OCI-LY7 (cell line): ENCODE results near the gene PLAAT1. TPM values are rescaled to one million over a fixed set of nuclear protein-coding genes. Genes with fewer than 3 reads are reported as not detected.

Source experiments
- BruUV-seq: library from RNA; stranded (reverse); fragments of 400-500 nt; replicated peaks from 2 replicates; lab custom pipeline; 2021; lab: Mats Ljungman, UMichigan
- CTCF ChIA-PET: fragments of 300-600 bp; sonication (Branson Sonifier 250); formaldehyde crosslinking; loops from one replicate; lab custom pipeline; 2022; ENCODE audit warnings: antibody characterized with exemption; ENCODE audit not compliant: unreplicated experiment; lab: Charles Lee
- POLR2A ChIA-PET: fragments of 300-600 bp; sonication (Branson Sonifier 250); formaldehyde crosslinking; loops from one replicate; lab custom pipeline; 2022; ENCODE audit warnings: antibody characterized with exemption; lab: Charles Lee
- DNase-seq: peaks from one replicate; pipeline ENCODE4 v3.0.0-alpha.2; 2015; ENCODE audit warnings: low spot score
- H2AFZ ChIP-seq: fragments of 200-600 bp; sonication (generic), shearing (Covaris generic); 2 replicates; pipeline ENCODE4 v1.6.1; 2014; ENCODE audit warnings: mild to moderate bottlenecking, antibody characterized with exemption, low read length, moderate library complexity
- H3K27ac ChIP-seq: fragments of 200-600 bp; sonication (generic); 2 replicates; pipeline ENCODE4 v1.5.1; 2014; ENCODE audit warnings: mixed run types, low read depth, mild to moderate bottlenecking, moderate library complexity, low read length, inconsistent platforms; ENCODE audit not compliant: poor library complexity, severe bottlenecking
- H3K36me3 ChIP-seq: fragments of 200-600 bp; sonication (generic); 2 replicates; pipeline ENCODE4 v1.6.1; 2014; ENCODE audit warnings: mild to moderate bottlenecking, antibody characterized with exemption, low read length, moderate library complexity, mixed read lengths; ENCODE audit not compliant: insufficient read depth
- H3K4me1 ChIP-seq: fragments of 200-600 bp; sonication (generic); 2 replicates; pipeline ENCODE4 v1.5.1; 2014; ENCODE audit warnings: mild to moderate bottlenecking, low read length; ENCODE audit not compliant: insufficient read depth, poor library complexity, severe bottlenecking
- H3K4me2 ChIP-seq: fragments of 200-600 bp; sonication (generic); 2 replicates; pipeline ENCODE4 v1.6.1; 2014; ENCODE audit warnings: mild to moderate bottlenecking, low read length
- H3K4me3 ChIP-seq: fragments of 200-600 bp; sonication (generic); 2 replicates; pipeline ENCODE4 v1.5.1; 2014; ENCODE audit warnings: mild to moderate bottlenecking, low read depth, low read length; ENCODE audit not compliant: poor library complexity, severe bottlenecking
- H3K79me2 ChIP-seq: fragments of 200-600 bp; sonication (generic); 2 replicates; pipeline ENCODE4 v1.6.1; 2016; ENCODE audit warnings: low read depth, mild to moderate bottlenecking, low read length, moderate library complexity, mixed read lengths; ENCODE audit not compliant: insufficient read depth
- H3K9me2 ChIP-seq: fragments of 200-600 bp; sonication (generic); 2 replicates; pipeline ENCODE4 v1.6.1; 2016; ENCODE audit warnings: mild to moderate bottlenecking, low read length, mixed read lengths; ENCODE audit not compliant: insufficient read depth
- H3K9me3 ChIP-seq: fragments of 200-600 bp; sonication (generic); 2 replicates; pipeline ENCODE4 v1.6.1; 2014; ENCODE audit warnings: mild to moderate bottlenecking, mixed run types, low read length, mixed read lengths
- H4K20me1 ChIP-seq: fragments of 200-600 bp; sonication (generic); 2 replicates; pipeline ENCODE4 v1.6.1; 2014; ENCODE audit warnings: mild to moderate bottlenecking, antibody characterized with exemption, low read length, moderate library complexity, mixed read lengths; ENCODE audit not compliant: insufficient read depth
- EZH2phosphoT487 ChIP-seq: fragments of 200-600 bp; sonication (generic); IDR thresholded peaks from 2 replicates; pipeline ENCODE4 v1.6.1; 2018; ENCODE audit warnings: low read depth, borderline replicate concordance, mild to moderate bottlenecking, mixed run types, antibody characterized with exemption, low read length, moderate library complexity, mixed read lengths
- intact Hi-C: fragments of 100-400 bp; cut with micrococcal nuclease; formaldehyde crosslinking; loops from one replicate; pipeline ENCODE4 v1.10.0; 2022; ENCODE audit not compliant: unreplicated experiment
- total RNA-seq, 2 experiments: library from RNA; depleted of rRNA in 1 of 2; stranded (reverse); fragments of >200 nt in 1 of 2; shearing (Covaris generic) in 1 of 2; gene quantifications; 2 replicates each; pipeline ENCODE4 v1.2.3, GENCODE V29; 2014 to 2022
- TF ChIP-seq, protein P1 (sequence below): fragments of 200-600 bp; sonication (generic); conservative IDR thresholded peaks from 2 replicates; pipeline ENCODE4 v1.5.1; 2014; ENCODE audit warnings: mild to moderate bottlenecking, antibody characterized with exemption, low read length, moderate library complexity, mixed read lengths

The PLAAT1 gene
- total RNA-seq, 2 experiments from 2014 or later, result not detected

DNA sequence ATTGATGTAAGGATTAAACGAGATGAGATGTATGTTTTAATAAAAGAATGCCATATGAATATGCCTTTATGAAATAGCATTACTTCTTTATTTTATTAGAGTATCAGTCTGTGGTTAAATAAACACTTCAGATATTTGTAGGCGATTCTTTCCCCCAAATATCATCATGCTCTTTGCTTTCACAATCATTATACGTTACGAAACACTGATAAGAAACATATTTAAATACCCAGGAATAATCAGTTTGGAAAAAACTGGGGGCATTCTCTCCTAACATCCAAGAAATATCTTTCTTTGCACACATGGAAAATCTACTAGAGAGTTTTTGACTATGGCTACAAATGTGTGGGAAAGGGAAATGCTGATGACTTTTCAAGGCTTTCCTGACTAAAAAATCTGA lies 4.4 kb upstream of the PLAAT1 start:
- no peak overlapping the region for H2AFZ ChIP-seq
- no peaks in the 10 kb centered on the region for H4K20me1 ChIP-seq
- CTCF ChIA-PET, result no interaction called here
- no peak overlapping the region for H3K4me2 ChIP-seq
- H3K4me1 ChIP-seq, result no peaks in the 10 kb centered on the region
- H3K9me3 ChIP-seq, result no peaks in the 10 kb centered on the region
- no TSS peak for BruUV-seq
- H3K27ac ChIP-seq, result no peak overlapping the region
- no peaks in the 10 kb centered on the region for H3K36me3 ChIP-seq
- H3K4me3 ChIP-seq, result no peak overlapping the region
- H3K79me2 ChIP-seq, result no peaks in the 10 kb centered on the region
- no peak for TF ChIP-seq EZH2phosphoT487
- TF ChIP-seq, protein P1, sequence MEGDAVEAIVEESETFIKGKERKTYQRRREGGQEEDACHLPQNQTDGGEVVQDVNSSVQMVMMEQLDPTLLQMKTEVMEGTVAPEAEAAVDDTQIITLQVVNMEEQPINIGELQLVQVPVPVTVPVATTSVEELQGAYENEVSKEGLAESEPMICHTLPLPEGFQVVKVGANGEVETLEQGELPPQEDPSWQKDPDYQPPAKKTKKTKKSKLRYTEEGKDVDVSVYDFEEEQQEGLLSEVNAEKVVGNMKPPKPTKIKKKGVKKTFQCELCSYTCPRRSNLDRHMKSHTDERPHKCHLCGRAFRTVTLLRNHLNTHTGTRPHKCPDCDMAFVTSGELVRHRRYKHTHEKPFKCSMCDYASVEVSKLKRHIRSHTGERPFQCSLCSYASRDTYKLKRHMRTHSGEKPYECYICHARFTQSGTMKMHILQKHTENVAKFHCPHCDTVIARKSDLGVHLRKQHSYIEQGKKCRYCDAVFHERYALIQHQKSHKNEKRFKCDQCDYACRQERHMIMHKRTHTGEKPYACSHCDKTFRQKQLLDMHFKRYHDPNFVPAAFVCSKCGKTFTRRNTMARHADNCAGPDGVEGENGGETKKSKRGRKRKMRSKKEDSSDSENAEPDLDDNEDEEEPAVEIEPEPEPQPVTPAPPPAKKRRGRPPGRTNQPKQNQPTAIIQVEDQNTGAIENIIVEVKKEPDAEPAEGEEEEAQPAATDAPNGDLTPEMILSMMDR, result no peak
- DNase-seq, result no peak
- intact Hi-C loops, result no loop called here
- POLR2A ChIA-PET, result no interaction called here
- H3K9me2 ChIP-seq, result no peaks in the 10 kb centered on the region

DNA sequence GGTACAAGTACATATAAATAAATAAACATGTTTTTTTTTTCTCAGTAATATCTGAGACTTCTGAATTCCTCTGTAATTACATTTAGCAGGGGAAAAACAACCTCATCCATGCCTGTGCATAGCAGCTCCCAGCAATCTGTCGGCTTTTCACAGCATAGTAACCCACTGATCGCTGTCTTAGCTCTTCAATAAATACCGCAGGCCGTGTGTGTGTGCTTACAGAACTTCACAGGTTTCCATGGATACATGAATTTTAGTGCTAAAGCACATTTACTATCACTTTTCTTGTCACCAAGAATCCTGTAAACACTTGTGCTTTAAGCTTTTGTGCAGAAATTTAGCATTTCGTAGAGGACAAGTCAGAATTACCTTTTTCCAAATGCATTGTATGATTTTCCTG lies 4.0 kb upstream of the PLAAT1 start:
- no peak overlapping the region for H2AFZ ChIP-seq
- POLR2A ChIA-PET, result no interaction called here
- no peak for TF ChIP-seq EZH2phosphoT487
- TF ChIP-seq, protein P1, result no peak
- H3K4me3 ChIP-seq, result no peak overlapping the region
- H3K79me2 ChIP-seq, result no peaks in the 10 kb centered on the region
- H3K36me3 ChIP-seq, result no peaks in the 10 kb centered on the region
- CTCF ChIA-PET, result no interaction called here
- H3K4me1 ChIP-seq, result no peaks in the 10 kb centered on the region
- no peaks in the 10 kb centered on the region for H3K9me3 ChIP-seq
- H3K27ac ChIP-seq, result no peak overlapping the region
- no peaks in the 10 kb centered on the region for H4K20me1 ChIP-seq
- intact Hi-C loops, result no loop called here
- no peaks in the 10 kb centered on the region for H3K9me2 ChIP-seq
- no peak overlapping the region for H3K4me2 ChIP-seq
- no peak for DNase-seq
- BruUV-seq, result no TSS peak

DNA sequence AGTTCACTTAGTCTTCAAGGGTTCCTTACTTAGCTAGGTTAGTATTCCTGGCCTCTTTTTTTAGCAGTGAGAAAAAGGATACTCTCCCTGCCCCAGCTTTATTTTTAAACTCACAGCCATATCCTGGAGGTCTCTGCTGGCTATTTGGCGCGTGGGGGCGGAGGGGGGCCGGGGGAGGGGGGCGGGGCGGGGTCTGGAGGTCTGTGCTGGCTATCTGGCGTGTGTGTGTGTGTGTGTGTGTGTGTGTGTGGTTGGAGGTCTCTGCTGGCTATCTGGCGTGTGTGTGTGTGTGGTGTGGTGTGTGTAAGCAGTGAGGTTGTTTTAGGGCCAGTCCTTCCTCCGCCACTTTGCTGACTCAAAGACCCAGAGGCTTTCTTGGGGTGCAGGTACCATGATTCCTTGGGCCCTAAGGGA lies 579 bp upstream of the PLAAT1 start:
- Histone ChIP-seq H3K4me2 (no peak overlapping the region), H2AFZ (no peak overlapping the region), H4K20me1 (no peaks in the 10 kb centered on the region), H3K79me2 (no peaks in the 10 kb centered on the region), H3K27ac (no peak overlapping the region), H3K4me3 (no peak overlapping the region), H3K4me1 (no peaks in the 10 kb centered on the region), H3K9me2 (no peaks in the 10 kb centered on the region), H3K9me3 (no peaks in the 10 kb centered on the region), H3K36me3 (no peaks in the 10 kb centered on the region)
- BruUV-seq, result no TSS peak
- intact Hi-C loops, result no loop called here
- CTCF ChIA-PET, result no interaction called here
- POLR2A ChIA-PET, result no interaction called here
- TF ChIP-seq, protein P1, result no peak
- TF ChIP-seq EZH2phosphoT487, result no peak
- no peak for DNase-seq
